GM12892 (cell line): ENCODE data around the gene ZP4.

Experiments
- POLR2A ChIP-seq: IDR thresholded peaks from 2 replicates; pipeline ENCODE4 v1.6.1; 2011; ENCODE audit warnings: low read depth, low read length, control low read depth
- POLR2AphosphoS5 ChIP-seq: IDR thresholded peaks from 2 replicates; pipeline ENCODE4 v1.6.1; 2011; ENCODE audit warnings: low read depth, low read length, control low read depth

DNA sequence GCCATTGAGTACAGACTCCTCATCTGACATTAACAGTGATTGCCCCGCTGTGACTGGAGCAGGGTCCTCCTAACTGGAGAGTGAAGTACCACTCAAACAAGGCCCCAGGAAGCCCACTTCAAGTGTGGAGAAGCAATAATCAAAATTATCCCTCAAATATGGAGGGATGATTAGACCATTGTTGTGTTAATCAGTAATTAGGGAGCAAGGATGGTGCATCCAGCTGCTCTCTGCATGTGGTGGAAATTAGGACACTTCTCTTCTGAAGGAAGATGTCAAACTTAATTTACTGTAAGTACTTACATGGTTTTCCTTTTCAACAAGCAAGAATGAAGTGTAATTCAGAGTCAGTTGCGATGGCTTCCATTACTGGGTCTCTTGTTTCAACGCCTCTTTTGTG is 3.4 kb upstream of the ZP4 start:
- no peak for TF ChIP-seq POLR2A
- no peak for TF ChIP-seq POLR2AphosphoS5
